GM12874 (cell line): ENCODE results near the gene GPR17.

Experiments
- CTCF ChIP-seq: IDR thresholded peaks from 2 replicates; pipeline ENCODE4 v1.5.1; 2011; ENCODE audit warnings: low read depth, mild to moderate bottlenecking, control low read depth, low read length, moderate library complexity; ENCODE audit not compliant: insufficient read depth

The GPR17 gene

DNA sequence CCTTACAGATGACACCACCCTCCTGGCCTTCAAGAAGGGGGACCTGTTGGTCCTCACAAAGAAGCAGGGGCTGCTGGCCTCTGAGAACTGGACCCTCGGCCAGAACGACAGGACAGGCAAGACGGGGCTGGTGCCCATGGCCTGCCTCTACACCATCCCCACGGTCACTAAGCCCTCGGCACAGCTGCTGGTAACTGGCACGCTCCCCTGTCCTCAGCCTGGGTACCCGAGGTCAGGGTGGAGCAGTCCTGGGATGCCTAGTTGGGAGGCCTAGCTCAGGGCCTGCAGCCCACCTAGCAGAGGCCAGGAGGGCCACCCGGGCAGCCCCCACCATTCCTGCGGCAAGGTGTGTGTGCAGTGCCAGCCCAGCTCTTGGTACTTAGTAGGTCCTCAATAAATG lies 16.3 kb upstream of the GPR17 start:
- no peak for TF ChIP-seq CTCF

DNA sequence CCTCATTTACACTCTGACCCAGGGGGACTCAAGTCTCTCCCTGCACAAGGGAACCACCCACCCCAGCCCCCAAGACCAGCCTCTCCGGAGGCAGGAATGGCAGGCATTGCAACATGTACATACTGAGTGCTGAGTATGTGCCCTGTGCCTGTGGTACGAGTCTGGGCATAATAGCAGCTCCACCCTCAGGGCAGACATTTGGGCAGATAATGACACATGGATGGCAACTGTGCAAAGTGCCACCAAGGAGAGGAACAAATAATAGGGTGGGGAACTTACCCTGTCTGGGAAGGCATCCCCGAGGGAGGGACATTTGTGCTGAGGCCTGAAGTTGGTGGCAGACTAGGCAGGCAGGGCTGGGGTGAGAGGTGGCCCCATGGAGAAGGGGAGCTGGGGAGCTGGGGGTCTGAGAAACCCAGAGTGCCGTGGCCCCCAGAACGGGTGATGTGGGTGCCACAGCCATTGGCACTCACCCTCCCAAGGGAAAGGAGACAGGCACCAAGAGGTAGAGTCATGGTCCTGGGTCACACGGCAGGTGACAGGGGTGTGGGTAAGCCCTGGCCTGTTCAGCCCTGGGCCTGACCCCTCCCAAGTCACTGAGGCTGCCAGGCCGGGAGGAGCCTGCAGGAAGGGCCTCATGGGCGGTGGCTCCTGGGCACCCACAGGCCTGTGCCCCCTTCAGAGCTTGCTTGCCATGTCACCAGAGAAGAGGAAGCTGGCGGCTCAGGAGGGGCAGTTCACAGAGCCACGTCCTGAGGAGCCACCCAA lies 15.7 kb upstream of the GPR17 start:
- no peak for TF ChIP-seq CTCF

DNA sequence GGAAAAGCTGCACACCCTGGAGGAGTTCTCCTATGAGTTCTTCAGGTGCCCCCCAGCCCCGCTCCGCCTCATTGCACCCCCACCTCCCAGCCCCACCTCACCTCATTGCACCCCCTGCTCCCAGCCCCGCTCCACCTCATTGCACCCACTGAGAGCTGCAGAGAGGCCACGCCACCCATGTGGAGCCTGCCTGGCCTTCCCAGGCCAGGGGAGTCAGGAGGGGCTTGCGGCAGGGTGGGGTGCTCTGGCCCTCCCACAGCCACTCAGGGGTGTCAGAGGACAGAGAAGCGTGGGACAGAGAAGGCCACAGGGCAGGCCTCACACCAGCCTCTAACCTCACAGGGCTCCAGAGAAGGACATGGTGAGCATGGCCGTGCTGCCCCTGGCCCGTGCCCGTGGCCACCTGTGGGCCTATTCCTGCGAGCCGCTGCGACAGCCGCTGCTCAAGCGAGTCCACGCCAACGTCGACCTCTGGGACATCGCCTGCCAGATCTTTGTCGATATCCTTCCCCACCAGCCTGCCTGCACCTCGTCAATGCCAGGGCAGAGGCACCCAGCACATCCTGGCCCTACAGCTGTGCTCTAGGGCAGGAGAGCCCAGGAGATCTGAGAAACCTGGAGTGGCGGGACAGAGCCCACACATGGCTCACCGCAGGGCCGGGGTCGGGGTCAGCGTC lies 15.0 kb upstream of the GPR17 start:
- TF ChIP-seq CTCF: no peak

DNA sequence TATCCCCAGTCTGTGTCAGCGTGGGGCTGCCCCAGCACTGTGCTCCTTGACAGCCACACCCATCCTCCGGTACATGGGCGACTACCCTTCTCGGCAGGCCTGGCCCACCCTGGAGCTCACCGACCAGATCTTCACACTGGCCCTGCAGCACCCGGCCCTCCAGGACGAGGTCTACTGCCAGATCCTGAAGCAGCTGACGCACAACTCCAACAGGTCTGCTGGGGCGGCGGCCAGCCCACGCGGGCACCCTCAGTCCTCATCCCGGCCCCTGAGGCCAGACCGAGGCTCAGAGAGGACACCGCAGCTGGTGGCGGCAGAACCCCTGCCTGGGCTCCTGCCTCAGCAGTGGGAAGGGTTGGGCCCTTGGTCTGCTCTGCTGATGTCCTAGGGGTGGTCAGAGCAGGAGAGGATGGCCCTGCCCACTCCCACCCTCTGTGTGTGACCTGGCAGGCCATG lies 14.4 kb upstream of the GPR17 start:
- TF ChIP-seq CTCF: no peak

GRCh38 chr2:127631997-127632581 lies 13.9 kb upstream of the GPR17 start:
- no peak for TF ChIP-seq CTCF

DNA sequence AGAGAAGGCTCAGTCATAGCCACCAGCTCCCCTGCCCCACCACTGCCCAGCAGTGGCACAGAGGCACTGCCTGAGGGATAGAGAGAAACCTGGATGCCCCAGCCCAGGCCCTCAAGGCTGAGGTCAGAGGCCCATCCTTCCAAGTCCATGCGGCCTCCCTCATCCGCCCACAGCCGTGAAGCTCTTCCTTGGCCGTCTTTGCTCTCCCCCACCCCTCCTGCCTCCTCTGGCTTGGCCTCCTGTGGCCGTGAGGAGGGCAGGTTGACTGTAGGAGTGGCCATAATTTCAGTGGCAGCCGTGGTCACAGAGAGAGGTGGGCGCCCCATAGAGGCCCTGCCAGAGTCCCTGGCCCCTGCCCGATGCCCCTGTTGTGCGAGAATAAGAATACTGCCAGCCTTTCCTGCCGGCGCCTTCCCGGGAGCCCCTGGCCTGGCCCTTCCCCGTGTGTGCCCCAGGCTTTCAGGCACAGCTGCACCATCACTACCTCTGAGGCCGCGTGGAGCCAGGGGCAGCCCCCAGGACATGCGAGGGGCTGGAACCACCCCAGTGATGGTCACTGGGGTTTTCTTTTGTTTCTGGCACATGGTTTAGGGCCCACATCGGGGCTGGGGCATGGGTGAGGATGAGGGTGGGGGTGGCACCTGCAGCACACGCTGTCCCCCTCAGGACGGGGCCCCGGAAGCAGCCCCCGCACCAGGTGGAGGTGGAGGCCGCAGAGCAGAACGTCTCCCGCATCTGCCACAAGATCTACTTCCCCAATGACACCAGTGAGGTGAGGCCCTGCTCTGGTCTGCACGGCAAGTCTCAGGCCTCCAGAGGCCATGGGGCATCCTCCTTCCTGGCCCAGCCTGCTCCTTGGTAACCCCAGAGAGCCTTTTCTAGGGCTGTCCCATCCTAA lies 13.1 kb upstream of the GPR17 start:
- no peak for TF ChIP-seq CTCF
